Stimulated activated CD4-positive, alpha-beta T cell treated with anti-CD3 and anti-CD28 coated beads, Interleukin-4, amount 100 ng/mL, for 4 hours (primary cell): Measurements from ENCODE around the gene FZD1.

Experiments
- DNase-seq, 2 experiments: peaks; one replicate each; pipeline ENCODE4 v3.0.0-alpha.2; 2020

Gene FZD1

DNA sequence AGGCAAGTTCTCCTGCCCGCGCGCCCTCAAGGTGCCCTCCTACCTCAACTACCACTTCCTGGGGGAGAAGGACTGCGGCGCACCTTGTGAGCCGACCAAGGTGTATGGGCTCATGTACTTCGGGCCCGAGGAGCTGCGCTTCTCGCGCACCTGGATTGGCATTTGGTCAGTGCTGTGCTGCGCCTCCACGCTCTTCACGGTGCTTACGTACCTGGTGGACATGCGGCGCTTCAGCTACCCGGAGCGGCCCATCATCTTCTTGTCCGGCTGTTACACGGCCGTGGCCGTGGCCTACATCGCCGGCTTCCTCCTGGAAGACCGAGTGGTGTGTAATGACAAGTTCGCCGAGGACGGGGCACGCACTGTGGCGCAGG lies 1.4 kb downstream of the FZD1 start:
- no peak for DNase-seq

DNA sequence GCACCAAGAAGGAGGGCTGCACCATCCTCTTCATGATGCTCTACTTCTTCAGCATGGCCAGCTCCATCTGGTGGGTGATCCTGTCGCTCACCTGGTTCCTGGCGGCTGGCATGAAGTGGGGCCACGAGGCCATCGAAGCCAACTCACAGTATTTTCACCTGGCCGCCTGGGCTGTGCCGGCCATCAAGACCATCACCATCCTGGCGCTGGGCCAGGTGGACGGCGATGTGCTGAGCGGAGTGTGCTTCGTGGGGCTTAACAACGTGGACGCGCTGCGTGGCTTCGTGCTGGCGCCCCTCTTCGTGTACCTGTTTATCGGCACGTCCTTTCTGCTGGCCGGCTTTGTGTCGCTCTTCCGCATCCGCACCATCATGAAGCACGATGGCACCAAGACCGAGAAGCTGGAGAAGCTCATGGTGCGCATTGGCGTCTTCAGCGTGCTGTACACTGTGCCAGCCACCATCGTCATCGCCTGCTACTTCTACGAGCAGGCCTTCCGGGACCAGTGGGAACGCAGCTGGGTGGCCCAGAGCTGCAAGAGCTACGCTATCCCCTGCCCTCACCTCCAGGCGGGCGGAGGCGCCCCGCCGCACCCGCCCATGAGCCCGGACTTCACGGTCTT lies 1.9 kb downstream of the FZD1 start:
- no peak for DNase-seq

DNA sequence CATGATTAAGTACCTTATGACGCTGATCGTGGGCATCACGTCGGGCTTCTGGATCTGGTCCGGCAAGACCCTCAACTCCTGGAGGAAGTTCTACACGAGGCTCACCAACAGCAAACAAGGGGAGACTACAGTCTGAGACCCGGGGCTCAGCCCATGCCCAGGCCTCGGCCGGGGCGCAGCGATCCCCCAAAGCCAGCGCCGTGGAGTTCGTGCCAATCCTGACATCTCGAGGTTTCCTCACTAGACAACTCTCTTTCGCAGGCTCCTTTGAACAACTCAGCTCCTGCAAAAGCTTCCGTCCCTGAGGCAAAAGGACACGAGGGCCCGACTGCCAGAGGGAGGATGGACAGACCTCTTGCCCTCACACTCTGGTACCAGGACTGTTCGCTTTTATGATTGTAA lies 2.5 kb downstream of the FZD1 start:
- no peak for DNase-seq

DNA sequence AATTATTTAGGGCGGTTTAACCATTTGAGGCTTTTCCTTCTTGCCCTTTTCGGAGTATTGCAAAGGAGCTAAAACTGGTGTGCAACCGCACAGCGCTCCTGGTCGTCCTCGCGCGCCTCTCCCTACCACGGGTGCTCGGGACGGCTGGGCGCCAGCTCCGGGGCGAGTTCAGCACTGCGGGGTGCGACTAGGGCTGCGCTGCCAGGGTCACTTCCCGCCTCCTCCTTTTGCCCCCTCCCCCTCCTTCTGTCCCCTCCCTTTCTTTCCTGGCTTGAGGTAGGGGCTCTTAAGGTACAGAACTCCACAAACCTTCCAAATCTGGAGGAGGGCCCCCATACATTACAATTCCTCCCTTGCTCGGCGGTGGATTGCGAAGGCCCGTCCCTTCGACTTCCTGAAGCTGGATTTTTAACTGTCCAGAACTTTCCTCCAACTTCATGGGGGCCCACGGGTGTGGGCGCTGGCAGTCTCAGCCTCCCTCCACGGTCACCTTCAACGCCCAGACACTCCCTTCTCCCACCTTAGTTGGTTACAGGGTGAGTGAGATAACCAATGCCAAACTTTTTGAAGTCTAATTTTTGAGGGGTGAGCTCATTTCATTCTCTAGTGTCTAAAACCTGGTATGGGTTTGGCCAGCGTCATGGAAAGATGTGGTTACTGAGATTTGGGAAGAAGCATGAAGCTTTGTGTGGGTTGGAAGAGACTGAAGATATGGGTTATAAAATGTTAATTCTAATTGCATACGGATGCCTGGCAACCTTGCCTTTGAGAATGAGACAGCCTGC lies 3.1 kb downstream of the FZD1 start:
- DNase-seq: no peak

DNA sequence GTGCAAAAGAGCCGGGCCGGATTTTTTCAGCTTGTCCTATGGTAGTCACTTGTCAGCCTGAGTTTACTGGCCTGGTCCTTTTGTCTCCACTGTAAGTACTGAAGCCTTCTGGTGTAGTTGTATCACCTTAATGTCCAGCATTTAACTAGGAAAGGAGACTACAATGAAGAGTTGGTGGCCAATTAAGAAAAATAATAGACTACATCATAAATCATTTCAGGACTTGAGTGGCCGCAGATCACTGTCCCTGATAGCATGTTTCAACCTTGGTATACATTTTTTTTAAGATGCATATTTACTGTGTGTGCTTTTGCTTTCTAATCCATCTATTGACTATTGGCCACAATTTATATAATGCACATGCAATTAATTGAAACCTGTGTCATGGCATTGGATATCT lies 6.1 kb downstream of the FZD1 start:
- DNase-seq: no peak

DNA sequence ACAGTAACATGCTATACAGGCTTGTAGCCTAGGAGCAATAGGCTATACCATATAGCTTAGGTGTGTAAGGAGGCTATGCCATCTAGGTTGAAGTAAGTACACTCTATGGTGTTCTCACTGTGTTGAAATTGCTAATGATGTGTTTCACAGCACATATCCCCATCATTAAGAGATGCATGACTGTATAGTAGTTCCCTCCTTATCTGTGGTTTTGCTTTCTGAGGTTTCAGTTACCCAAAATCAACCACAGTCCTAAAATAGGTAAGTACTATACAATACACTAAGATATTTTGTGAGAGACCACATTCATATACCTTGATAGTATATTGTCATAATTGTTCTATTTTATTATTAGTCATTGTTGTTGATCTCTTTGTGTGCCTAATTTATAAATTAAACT lies 12.7 kb downstream of the FZD1 start:
- no peak for DNase-seq

DNA sequence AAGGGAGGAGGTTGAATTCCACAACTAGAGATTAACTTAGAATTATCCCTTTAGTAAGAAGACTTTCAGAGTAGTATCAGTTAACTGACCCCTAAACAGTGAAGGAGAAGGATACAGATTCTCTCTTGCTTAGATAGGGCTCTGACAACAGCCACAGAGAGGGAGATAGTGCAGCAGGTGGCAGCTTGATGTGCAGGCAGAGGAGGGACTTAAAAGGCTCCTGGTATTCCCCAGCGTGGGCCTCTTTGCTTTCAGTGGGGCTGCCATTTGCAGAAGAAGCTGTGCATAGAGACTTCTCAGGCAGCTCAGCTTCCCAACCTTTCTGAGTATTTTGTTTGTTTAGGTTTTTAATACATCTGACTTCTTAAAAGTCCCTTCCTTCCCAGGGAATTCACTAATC lies 16.0 kb downstream of the FZD1 start:
- no peak for DNase-seq

DNA sequence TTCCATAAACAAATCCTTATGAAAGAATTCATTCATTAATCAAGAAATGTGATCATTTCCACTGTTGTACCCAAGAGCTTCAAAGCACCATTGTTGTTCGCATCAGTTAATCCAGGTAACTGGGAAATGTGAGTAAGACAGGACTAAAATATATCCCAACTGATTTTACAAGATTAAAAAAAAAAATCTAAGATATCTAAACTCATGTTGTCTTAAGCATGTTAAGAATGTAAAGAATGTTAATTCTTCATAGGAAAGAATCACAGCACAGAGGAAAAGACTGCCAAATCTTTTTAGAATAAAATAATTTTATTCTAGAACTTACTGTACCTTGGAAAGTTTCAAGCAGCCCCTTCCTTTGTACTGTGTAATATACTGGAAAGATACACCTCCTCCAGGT lies 16.4 kb downstream of the FZD1 start:
- no peak for DNase-seq

DNA sequence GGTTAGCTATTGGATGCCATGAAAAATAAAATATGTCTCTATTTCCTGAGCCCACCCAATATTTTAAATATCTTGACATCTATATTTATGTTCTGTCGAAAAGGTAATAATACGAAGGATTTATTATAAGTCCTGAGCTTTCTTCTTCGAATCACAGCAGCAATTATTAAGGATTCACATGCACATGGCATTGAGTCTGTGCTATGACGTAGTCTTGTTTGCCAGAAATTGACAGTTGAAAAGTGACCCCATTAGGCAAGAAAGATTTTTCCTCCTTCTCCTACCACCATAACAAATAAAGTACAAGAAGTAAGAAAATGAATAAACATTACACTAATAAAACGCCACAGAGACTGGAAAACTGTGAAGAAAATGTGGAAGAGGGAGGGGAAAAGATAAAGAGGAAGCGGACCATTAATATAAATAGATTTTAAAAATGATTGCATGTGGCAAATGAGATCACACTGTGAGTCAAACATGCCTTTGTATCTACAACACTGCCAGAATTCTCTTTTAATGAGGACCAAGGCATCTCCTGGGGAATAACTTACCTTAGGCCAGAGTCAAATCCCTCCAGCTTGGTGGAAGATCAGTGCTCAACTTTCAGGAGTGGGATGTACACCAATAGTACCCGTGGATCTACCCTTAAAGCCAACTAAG lies 21.6 kb downstream of the FZD1 start:
- DNase-seq: no peak

DNA sequence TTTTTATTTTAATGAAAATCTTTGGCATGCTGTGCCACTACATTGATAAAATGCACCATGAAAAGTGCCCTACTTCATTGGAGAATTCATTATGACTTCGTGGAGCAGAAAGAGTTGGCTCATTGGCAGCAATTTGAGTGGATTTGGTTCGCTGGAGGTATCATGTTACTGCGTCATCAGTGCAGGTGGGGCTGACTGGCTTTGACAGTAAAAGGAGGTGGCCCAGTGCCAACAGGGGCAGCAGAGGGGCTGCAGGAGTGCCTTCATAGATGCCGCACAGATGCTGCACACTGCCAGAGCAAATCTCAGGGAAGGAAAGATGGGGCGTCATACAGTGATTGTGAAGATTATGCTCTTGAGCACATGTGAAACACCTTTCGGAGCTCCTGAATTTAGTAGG lies 22.2 kb downstream of the FZD1 start:
- DNase-seq: no peak

DNA sequence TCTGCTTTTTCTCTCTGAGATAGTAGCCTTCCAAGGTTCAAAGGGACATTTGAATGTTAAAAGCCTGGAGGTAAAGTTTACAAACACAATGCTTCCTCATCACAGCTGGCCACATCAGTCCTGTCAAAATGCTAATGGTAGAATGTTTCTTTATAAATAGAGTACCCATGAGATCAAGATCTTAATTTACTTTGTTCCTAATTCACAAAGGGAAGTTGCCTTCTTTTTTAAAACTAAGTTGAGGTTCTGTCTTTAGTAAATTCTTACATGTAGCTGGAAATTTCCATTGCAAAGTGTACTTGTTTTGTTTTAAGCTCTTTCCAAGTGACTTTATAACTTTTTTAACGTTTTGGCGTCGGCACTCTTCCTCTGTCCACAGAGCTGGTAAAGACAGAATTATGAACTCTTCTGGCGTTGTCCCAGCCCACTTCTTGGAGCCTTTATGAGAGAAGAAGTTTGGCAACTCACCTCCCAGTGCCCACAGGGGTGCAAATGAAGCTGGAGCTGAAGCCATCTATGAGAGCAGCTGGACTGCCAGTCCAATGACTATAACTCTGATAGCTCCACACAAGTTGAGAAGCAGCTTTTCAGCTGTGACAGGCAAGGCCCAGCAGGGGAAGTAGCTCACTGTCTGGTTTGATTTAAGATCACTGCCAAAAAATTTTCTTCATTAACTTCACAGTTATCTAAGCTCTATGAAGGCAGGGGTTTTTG lies 23.3 kb downstream of the FZD1 start:
- no peak for DNase-seq

DNA sequence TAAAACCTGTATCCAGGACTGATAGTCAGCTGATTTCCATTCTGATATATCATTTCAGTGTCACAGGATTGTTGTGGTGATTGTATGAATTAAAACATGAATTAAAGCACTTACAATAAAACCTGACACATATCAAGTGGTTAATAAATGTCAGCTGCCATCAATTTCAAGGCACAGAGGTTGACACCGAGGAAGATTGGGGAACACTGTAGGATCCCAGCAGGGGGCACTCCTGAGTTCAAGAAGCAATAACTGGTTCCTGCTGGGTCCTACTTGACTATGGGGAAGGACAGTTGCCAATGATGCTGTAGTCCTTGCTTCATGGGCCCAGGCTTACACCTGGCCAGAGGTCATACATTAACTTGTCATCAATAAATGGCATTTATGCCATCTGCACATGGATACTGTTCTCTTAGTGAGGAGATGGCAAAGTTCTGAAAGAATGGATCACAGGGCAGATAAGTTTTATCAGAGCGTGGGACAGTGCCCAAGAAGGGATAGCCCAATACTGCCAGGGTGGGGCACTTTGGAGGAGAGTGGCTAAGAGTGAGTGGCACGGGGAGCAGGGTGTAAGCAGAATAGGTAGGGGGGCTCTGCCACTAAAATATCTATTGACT lies 24.1 kb downstream of the FZD1 start:
- DNase-seq: no peak

DNA sequence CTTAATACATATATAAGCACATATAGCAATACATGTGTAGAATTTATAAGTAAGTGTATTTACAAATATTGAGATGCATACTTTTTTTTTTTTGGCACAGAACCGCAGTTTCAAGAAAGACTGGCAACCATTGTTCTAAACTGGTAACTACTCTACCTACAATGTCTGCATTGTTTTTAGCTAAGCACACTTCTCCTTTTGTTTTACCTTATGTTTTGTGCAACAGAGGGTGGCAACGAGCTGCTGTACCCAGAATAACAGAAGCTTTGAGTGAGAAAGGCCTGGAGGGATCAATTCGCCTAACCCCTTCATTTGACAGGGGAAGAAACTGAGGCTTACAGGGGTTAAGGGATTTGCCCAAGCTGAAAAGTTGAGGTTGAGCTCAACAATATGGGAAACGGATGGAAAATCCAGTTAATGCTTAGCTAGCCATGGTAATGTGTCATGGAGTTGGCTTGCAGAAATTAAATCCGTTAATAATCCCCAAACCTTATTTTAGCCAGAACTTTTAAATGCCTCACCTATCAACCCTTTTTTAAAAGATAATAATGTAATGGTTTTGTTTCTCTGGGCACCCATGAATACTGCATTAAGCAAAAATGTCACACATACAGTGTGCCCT lies 25.5 kb downstream of the FZD1 start:
- no peak for DNase-seq

DNA sequence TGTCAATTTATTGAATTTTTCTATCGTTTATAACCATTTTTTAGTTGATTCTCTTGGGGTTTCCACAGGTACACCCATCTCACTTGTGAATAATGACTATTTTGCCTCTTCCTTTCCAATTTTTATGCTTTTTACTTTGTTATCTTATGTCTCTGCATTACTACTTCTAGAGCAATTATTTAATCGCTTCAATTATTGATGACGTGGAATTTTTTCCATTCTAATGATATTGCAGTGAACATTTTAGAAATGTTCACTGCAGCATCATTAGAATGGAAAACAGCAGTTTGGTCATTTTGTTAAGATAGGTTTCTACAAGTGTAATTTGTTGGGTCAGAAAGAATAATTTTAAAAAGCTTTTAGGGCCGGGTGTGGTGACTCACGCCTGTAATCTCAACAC lies 27.1 kb downstream of the FZD1 start:
- DNase-seq: no peak

DNA sequence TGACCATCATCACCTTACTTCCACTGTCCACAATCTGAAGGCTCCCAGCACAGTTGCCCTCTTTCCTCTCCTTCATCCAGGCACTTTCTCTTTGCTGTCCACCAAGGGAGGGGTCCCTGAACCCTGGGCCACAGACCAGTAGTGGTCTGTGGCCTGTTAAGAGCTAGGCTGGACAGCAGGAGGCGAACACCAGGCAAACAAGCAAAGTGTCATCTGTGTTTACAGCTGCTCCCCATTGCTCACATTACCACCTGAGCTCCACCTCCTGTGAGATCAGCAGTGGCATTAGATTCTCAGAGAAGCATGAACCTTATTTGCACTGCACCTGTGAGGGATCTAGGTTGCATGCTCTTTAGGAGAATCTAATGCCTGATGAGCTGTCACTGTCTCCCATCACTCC lies 27.7 kb downstream of the FZD1 start:
- DNase-seq: no peak

DNA sequence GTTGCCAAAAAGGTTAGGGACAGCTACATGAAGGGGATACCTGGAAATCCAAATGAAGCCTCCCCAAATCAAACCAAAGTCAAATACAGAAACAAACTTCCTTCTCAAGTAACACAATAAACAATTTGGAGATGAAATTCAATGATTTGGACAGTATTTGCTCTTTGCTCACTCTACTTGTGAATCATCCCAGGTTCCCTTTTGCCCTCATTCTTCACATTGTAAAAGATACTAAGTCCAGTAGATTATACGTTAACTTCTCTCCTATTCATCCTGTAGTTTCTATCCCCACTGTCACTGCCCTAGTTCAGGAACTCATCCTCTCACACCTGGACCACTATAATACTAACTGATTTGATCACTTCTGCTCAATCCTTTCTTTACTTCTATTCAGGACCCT lies 28.3 kb downstream of the FZD1 start:
- no peak for DNase-seq

DNA sequence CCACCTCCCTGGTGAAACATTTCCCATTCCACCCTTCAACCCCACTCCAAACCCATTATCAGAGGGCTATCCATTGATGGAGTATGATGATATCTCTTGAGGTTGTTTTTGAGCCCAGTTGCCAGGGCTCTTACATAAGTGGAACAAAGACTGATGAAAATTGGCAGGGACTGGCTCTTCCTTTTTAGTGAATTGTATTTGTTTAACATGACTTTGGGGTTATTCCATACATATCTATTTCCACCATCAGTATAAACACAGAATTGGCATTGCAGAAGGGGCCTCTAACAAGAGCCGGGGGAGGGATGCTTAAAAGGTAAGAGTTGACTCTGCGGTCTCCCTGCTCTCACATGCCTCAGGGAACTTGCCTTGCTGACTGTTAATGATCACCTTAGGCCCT lies 28.9 kb downstream of the FZD1 start:
- DNase-seq: no peak

DNA sequence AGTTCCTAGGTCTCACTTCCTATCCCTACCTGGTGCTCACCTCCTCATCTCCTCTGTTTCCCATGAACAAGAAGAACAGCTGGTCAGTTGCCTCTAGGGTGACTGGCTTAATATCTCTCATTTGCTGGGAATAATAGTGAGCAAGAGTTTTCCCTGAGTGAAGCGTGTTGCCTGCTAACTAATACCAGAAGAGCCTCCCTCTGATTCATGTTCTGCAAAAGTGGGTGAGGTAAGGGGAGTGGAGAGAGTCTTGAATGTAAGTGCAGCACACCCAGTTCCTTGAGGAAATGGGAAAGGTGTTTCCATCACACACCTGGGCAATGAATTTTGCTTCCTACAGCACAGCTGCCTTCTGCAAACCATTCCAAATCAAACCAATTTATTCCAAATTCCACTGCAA lies 29.6 kb downstream of the FZD1 start:
- no peak for DNase-seq

DNA sequence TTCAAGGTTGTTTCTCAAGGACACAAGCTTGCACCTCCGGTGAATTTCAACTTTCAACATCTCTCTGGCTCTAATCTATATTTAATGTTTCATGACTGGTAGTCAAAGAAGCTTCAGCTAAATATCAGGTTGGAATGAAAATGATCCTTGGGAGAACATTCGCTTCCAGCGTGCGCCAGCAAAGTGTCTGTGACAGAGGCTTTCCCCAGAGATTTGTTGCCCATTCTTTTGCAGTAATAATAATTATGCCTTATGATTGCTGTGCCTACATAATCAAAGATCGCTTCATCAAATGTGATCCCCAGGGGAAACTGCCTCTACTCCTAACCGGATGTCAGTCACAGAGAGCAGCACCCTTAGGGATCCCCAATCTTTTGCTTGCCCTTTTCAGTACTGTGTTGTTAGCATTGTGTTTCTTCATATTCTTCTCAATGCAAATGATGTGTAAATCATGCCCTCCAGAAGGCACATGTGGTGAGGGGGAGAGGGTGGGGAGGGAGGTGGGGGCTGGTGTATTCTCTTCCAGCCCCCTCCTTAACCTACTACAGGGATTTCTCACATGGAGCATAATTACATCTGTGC lies 30.5 kb downstream of the FZD1 start:
- no peak for DNase-seq

DNA sequence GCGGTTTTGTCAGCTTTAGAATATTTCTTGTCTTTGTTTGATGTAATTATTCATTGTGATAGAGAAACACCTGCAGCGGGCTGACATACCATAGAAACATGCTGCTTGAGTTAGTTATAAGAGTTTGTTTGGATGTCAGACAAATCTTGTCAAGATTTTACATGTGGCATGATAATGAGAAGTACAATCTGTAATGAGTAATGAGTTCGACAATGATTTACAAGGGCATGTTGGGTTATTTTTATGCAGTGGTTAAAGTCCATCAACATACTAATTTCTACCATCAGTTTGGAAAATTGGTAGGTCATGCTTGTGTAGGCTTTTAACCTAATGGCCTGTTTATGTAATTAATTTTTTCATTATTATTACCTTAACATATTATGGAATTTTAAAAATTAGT lies 31.3 kb downstream of the FZD1 start:
- no peak for DNase-seq

DNA sequence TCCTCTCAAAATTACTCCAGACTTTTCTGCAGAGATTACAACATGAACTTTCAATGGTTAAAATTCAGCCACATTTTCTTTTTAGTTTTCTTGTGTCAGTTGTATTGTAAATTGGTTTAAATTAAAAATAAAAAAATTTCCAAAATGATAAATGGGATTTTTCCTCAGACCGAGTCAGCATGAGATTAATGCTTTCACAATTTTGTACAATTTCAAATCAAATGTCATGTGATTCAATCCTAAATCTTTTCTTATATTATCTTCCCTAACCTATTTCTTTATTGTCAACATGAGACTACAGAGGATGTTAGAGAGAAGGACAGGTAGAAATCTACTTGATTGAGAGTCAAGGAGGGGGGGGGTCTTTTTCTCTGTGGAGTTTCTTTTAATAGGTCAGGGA lies 33.7 kb downstream of the FZD1 start:
- no peak for DNase-seq

DNA sequence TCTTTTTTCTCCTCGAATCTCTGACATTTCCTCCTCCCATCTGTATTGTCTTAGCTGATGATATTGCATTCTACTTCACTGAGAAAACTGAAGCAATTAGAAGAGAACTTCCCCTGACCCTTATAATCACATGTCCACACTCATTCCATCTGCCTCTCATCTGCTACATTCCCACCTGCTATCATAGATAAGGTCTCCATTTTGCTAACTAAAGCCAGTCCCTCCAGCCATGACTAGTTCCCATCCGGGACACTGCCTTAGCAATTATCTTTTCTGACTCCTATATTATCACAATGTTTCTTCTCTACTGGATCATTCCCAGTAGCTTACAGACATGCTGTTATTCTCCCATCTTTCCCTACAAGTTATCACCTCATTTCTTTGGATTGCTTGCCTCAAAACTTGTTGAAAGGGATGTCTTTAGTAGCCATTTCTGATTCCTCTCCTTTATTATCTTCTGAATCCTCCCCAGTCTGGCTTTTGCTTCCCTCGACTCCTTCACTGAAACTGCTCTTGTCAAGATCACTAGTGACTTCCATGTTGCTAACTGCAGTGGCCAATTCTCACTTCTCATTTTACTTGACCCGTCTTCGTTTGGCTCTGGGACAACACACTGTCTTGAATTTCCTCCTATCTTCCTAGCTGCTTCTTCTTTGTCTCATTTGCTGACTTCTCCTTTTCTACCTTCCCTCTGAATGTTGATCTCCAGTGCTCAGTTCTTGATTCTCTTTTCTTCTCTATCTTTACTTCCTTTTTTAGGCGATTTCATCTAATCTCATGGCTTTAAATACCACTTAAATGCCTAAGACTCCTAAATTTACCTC lies 35.9 kb downstream of the FZD1 start:
- DNase-seq: no peak
